ELR (cell line): ENCODE results near the gene SPDYE2.
"Not testable (repeated sequence)": the region's sequence is repeated elsewhere in the genome, so short reads cannot be mapped to it uniquely, and the experiment has no call there.

ENCODE experiments used
- DNase-seq: peaks from one replicate; pipeline ENCODE4 v3.0.0-alpha.2; 2015; ENCODE audit warnings: low read depth

Gene SPDYE2

DNA sequence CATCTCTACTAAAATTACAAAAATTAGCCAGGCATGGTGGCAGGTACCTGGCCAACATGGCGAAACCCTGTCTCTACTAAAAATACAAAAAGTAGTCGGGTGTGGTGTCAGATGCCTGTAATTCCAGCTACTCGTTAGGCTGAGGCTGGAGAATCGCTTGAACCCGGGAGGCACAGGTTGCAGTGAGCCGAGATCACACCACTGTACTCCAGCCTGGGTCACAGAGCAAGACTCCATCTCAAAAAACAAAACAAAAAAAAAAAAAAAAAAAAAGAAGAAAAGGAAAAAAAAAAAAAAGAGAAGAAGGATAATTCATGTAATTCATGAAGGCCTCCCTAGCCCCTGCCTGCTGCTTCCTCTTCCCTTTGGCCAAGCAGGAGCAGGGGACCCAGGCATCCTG lies 10.4 kb upstream of the SPDYE2 start:
- not testable (repeated sequence) for DNase-seq

DNA sequence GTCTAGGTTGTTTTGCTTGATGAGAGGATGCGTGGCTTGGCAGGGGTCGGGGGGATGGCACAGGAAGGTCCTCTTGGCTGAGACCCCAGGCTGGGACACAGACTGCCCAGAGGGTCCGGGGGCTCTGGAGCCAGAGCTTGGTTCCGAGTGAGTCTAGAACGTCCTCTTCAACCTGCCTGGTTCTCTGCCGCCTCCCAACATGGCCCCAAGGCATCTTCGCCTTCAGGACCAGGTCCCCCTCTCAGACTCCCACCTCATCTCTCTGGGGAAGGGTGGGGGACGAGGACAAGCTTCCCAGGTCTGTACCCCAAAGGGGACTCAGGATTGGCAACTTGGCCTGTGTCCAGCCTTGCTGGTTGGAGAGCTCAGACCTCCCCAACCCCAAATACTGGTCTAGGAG lies 8.9 kb upstream of the SPDYE2 start:
- not testable (repeated sequence) for DNase-seq

DNA sequence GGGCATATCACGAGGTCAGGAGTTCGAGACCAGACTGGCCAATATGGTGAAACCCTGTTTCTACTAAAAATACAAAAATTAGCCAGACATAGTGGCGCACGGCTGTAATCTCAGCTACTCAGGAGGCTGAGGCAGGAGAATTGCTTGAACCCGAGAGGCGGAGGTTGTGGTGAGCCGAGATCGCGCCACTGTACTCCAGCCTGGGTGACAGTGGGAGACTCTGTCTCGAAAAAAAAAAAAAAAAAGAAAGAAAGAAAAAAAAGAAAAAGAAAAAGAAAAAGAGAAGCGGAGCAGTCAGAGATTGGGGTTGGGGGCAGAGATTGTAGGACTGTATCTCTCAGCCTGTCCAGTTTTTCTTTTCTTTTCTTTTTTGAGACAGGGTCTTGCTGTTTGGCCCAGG lies 8.3 kb upstream of the SPDYE2 start:
- DNase-seq, result not testable (repeated sequence)

DNA sequence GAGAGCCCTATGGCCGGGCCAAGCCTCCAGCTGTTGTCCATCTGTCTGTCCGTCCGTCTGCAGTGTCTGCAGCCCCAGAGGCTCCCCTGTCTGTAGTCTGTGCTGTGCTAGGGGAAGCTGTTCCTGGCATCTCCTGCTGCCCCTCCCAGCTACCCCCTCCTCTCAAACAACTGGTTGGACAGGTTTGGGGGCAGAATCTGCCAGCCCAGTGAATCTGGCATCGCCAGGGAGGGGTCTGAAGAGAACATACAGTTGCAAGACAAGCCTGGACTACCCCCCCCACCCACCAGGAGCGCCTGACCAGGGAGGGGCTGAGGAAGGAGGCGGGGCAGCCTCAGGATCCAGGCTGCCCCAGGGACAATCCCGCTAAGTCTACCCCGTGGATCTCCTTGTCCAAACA lies 7.4 kb upstream of the SPDYE2 start, which contains the start of gene UPK3BL2:
Gene UPK3BL2 (minus strand): TSS at position 101 of the 400 bp plus-strand sequence. CDS start 60 bp downstream, at position 41.
- not testable (repeated sequence) for DNase-seq

DNA sequence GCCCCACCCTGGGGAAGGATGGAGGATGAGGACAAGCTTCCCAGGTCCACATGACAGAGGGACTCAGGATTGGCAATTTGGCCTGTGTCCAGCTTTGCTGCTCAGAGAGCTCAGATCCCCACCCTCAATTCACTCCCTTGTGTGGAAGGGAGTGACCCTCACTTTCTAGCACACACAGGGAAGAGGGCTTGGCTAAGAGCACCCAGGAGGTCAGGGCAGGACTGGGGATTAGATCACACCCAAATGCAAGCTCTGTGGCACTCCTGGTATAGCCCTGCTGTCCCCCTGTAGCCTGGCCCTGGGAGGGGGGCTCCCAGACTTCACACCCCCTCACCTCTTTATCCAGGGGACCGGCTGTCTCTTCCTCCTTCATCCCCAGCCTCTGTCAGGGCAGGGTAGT lies 6.7 kb upstream of the SPDYE2 start:
- not testable (repeated sequence) for DNase-seq

DNA sequence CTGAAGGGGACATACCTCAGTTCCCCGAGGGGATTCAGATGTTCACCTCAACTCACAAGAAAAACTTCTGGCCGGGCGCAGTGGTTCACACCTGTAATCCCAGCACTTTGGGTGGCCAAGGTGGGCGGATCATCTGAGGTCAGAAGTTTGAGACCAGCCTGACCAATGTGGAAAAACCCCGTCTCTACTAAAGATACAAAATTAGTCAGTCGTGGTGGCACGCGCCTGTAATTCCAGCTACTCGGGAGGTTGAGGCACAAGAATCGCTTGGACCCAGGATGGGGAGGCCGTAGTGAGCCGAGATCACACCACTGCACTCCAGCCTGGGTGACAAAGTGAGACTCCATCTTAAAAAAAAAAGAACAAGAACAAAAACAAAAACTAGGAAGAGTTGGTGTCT lies 5.7 kb upstream of the SPDYE2 start:
- not testable (repeated sequence) for DNase-seq

DNA sequence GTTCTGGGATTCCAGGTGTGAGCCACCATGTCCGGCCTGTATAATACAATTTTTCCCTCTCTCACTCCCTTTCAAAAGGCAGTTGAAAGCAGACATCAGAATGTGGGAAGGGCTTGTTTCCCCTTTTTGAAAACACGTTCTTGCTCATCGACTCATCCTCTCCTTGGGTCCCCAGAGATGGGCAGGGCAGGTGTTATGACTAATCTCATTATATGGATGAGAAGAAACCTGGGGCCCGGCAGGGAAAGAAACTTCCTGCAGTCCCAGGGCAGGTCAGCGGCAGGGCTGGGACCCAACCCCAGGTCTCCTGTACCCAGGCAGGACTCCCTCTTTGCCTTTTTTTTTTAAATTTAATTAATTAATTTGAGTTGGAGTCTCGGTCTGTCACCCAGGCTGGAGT lies 4.7 kb upstream of the SPDYE2 start:
- not testable (repeated sequence) for DNase-seq

DNA sequence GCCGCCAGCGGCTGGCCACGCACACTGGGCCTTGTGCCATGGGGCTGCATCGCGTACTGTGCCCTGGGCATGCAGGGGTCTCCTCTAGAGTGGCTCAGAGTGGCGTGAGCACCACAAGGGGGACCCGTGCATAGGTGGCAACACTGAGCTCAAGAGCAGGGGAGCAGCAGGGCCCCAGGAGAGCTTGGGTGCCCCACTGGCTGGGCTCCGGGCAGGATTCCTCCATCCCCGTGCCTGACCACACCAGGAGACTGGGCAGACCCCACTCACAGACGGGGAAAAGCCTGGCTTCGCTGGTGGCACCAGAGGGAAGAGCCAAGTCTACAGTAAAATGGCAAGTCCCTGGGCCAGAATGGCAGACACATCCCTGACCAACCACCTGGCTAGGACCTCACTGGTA lies 17.6 kb downstream of the SPDYE2 start:
- DNase-seq, result not testable (repeated sequence)

DNA sequence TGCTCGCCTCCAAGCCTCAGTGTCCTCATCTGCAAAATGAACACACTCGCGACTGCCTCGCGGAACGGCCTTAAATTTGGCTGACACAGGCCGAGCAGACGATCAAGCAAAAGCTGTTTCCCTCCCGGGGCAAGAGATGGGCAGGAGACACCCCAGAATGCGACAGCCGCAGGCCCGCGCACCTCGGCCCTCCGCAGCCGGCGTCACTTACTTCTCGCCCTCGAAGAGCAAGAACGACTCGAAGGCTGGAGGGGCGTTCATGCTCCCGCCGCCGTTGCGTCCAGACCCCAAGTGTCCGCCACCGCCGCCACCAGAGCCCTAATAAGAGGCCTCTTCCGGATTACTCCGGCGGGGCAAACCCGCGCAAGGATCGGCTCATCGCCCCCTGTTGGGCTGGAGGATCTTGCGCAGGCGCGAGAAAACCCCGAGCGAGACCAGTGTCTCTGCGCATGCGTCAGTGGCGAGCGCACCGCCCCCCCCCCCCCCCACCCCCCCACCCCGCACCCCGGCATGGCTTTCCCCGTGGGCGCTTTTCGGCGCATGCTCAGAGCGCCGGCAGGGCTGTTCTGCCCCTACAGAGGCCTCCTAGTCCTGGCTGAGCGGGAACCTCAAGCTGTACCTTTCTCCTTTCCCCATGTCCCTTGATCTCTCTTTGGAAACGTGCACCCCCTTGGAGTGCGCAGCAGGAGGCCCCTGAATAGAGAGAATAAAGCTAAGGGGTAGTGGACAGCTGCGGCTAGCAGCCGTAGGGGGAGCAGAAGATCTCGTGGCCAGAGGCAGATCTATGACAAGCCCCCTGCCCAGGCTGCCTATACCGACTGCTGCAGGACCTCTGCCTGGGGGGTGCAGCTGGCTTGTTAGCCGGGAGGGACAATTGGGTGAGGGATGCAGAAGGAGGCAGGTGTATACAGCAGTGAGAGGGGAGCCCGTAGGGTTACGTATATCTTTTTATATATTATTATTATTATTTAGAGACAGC lies 21.5 kb downstream of the SPDYE2 start, which contains the start of gene POLR2J3:
Gene POLR2J3 (minus strand): TSS at position 323 of the 979 bp plus-strand sequence. CDS start 62 bp downstream, at position 261.
- DNase-seq, result peak; percentile 99

DNA sequence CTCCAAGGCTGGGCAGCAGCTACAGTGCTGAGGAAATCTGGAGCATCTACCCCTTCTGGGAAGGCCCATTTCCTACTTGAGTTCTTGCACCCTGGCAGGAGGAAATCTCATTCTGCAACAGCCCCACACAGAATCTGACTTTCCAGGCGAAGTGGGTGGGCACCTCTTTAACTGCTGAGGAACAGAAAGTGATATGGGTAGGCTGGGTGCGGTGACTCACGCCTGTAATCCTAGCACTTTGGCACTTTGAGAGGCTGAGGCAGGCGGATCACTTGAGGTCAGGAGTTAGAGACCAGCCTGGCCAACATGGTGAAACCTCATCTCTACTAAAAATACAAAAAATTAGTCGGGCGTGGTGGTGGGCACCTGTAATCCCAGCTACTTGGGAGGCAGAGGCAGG lies 23.6 kb downstream of the SPDYE2 start:
- not testable (repeated sequence) for DNase-seq

DNA sequence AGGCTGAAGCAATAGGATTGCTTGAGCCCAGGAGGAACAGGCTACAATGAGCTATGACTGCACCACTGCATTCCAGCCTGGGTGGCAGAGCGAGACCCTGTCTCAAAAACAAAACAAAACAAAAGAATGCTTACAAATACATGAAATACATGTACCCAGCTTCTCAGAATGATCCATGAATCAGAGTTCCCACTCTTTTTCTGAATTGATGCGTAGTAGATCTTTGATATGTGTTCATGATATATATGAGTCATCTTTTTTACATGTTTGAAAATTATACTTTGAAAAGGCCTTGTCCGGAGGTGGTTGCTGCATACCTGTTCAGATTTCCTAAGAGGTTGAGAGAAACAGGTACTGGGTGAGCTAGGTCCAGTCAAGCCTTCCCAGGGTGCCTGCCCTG lies 25.3 kb downstream of the SPDYE2 start:
- DNase-seq, result not testable (repeated sequence)

DNA sequence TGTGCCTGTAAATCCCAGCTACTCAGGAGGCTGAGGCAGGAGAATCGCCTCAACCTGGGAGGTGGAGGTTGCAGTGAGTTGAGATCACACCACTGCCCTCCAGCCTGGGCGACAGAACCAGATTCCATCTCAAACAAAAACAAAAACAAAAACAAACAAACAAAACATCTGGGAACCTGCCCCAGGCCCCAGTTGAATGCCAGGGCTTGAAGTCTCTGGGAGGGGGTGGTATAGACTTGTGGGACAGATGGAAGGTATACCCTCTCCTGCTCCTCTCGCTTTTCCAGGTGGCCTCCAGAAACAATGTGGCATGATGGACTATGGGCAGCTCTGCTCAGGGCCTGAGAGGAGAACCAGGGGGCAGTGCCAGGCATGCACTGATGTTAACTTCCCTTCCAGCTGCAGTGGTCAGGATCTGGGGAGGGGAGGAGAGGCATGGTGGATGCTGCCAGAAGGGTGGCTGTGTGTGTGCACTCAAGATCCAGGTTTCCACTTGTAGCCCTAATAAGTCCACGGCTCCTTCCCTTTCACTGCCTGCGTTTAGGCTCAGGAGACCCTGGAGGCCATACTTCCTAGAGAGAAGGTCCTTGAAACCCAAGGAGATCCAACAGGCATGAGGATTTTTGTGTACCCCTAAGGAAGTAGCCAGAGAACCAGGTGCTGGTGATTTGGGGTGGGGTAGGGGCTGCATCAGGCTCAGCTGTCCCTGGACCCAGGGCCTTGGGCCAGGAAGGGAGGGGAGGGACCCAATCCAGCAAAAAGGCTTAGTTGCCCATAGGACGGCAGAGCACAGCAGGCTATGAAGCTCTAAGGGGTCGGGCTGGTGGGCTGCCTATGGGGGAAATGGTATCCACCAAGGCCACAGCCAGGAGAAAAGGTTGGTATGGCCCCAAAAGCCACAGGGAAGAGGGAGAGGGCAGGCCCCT lies 26.6 kb downstream of the SPDYE2 start:
- not testable (repeated sequence) for DNase-seq

DNA sequence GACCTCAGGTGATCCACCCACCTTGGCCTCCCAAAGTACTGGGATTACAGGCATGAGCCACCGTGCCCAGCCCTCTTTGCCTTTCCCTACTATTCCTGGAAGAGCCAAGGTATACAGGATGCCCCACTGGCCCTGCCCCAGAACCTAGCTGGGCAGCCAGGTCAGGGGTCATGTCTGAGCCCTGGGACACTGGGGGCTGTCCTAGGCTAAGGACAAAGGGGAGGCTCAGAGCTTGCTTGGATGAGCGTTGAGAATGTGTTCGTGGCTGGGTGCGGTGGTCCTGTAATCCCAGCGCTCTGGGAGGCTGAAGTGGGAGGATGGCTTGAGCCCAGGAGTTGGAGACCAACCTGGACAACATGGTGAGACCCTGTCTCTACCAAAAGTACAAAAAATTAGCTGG lies 27.5 kb downstream of the SPDYE2 start:
- DNase-seq, result not testable (repeated sequence)

DNA sequence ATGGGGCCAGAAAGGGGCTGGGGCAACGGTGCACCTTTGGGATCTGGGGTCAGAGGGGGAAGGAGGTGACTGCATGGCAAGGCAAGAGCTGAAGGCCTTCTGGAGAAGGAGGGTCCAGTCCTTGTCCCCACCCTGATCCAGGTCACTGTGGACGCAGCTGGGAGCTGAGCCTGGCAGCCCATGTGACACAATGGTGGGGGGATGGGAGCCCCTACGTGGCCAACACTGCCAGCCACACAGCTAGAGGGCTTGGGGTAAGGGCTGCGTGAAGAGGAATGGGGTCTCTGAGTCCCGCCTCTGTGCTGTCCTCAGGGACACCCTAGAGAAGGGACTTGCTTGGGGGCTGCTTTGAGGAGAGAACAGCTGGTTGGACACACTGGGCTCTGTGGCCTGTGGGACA lies 30.7 kb downstream of the SPDYE2 start:
- DNase-seq, result not testable (repeated sequence)

DNA sequence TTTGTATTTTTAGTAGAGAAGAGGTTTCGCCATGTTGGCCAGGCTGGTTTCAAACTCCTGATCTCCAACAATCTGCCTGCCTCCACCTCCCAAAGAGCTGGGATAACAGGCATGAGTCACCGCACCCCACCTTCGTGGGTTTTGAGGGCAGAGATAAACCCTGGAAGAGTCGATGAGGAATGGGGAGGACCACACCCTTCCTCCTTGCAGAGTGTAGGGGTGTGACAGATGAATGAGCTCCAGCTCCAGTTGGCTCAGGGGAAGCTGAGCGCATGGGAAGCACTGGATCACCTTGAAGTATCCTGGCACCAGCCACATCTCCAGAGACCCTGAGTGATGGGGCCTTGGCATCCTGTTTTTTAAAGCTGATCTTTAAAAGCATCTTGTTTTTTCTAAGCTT lies 32.5 kb downstream of the SPDYE2 start:
- DNase-seq, result not testable (repeated sequence)

DNA sequence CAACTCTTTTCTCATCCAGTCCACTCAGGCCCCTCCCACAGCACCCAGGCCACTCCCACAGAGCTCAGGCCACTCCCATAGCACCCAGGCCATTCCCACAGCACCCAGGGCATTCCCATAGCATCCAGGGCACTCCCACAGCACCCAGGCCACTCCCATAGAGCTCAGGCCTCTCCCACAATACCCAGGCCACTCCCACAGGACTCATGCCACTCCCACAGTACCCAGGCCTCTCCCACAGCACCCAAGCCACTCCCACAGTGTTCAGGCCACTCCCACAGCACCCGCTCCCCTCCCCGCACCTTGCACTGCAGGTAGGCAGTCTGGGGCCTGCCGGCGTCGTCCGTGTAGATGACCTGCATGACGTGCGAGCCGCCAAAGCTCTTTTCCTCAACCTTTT lies 38.8 kb downstream of the SPDYE2 start:
- DNase-seq, result not testable (repeated sequence)

DNA sequence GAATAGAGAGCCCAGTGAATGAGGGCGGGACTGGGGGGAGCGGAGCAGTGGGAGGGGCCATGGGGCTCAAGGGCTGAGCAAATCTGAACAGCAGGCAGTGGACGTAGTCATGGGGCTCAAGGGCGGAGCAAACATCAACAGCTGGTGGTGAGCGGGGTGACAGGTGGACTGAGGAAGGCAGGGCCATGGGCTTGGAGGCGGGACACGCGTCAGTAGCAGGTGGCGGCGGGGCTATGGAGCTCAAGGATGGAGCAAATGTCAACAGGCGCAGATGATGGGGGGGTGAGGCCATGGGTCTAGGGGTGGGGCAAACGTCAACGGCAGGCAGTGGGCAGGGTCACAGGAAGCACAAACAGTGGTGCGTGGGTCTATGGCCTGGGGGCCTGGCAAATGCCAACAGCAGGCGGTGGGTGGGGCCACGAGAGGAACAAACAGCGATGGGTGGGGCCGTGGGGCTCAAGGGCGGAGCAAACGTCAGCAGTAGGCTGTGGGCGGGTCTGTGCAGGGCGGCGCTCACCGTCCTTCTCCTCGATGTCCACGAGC lies 41.5 kb downstream of the SPDYE2 start:
- DNase-seq, result not testable (repeated sequence)

DNA sequence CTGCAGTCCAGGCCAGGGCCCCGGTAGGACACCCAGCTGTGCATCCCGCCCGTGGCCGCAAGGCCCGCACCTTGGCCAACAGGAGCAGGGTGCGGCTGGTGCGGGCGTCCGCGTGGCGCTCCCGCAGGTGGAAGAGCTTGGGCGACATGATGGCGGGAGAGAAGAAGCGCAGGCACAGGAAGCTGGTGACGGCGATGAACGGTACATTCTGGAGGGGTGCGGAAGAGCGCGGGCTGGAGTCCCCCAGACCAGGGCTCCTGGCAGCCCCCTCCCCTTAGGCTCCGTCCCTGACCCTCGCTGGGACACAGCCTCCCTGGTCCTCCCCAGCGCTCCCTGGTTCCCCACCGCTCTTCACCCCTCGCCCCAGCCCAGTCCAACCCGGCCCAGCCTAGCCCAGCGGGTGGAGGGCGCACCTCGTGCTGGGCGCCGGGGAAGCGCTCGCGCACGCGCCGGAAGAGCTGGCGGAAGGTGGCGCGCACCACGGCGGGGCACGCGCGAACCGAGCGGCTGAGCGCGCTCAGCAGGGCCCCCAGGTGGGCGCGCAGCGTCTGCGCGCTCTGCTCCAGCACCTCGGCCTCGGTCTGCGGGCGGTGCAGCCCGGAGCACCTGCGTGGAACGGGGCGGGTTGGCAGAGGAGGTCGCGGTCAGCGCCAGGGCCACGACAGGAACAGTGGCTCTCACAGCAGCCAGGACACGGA lies 42.8 kb downstream of the SPDYE2 start:
- DNase-seq, result not testable (repeated sequence)

DNA sequence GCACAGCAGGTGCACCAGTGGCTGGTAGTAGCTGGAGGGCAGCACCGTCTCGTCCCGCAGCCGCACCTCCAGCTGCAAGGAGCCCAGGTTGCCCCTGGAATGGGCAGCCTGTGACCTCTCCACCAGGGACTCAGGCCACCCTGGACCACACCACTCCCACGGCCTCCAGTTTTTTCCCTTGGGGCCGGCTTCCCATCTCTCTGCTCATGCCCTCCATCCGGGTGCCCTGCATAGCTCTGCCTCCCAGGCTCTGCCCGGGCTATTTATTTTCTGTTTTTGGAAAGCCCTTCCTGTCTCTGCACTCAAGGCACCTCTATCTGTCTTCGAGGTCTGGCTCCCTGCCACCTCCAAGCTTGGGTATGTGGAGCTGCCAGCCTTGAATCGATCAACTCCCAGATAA lies 45.0 kb downstream of the SPDYE2 start:
- DNase-seq, result not testable (repeated sequence)

DNA sequence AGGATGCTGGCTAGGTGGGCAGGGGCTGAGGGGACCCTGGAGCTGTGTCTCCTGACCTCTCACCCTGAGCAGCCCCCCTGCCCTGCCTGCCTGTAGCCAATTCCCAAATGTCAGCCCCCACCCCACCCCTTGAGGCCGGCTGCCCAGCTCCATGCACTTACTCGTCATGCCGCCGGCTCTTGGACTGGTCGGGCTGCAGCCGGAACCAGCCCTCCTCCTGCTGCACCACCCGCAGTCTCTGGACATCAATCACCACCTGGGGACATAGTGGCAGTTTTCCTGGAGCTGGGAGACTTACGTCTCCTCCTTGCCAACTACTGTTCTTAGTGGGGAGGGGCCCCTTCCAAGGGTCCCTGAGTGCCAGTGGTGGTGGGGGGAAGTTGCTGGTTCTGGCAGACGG lies 48.7 kb downstream of the SPDYE2 start:
- DNase-seq, result not testable (repeated sequence)

DNA sequence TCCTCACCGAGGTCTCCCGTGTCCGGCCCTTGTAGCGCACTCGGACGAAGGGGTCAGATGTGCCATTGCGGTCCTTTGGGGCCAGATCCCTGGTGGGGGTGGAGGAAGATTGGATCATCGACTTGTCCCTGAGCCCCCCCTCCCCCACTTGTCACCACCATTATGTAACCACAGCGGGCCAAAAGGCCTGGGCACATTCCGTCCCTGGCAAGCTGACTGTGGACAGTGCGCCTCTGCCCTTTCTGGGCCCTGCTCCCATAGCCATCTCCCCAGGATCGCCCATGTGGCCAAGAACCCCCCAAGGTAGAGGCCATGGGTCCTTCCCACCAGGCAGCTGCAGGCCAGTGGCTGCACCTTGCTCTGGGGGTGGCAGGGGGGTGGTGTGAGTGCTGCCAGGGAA lies 51.3 kb downstream of the SPDYE2 start:
- not testable (repeated sequence) for DNase-seq
